ENCODE results near the gene USP44.
"Not testable (repeated sequence)": the region's sequence is repeated elsewhere in the genome, so short reads cannot be mapped to it uniquely, and the experiment has no call there.

The USP44 gene

DNA sequence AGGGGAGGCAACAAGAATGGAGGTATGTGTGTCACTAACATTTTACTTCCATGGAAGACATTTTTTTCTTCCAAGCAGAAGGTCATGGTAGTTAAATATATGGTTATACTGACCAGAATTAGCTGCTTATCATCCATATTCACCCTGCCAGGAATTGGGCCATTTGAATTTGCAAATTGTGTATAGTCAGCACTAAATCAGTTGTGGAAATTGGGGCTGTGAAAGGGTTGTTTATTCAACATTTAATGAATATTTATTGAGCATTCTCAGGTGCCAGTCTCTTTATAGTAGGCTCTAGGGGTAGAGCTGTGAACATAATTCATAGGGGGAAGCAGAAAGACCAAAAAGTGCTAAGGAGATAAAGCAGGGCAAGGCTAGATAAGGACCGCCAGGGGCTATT lies 39.3 kb downstream of the USP44 start:
- in situ Hi-C loops (cut with MboI; ENCODE audit: low sequenced_read_pairs), result no loop called here

DNA sequence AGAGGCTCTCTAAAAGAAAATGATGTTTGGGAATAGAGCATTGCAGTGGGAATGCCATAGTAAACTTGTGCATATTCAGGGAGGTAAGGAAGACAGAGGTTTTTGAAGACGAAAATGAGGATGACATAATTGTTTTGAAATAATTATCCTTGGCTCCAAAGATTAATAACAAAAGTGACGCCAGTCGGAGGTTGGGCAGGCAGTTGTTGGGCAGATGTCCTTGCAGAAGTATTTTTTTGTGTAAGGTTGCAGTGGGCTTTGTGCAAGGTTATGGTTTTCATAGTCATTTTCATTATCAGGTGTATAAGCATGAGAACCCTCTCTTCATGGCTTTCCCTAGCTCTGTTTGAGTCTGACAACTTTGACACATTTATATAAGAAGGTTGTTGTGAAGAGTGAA lies 42.0 kb downstream of the USP44 start:
- in situ Hi-C loops (cut with MboI; ENCODE audit: low sequenced_read_pairs), result no loop called here

DNA sequence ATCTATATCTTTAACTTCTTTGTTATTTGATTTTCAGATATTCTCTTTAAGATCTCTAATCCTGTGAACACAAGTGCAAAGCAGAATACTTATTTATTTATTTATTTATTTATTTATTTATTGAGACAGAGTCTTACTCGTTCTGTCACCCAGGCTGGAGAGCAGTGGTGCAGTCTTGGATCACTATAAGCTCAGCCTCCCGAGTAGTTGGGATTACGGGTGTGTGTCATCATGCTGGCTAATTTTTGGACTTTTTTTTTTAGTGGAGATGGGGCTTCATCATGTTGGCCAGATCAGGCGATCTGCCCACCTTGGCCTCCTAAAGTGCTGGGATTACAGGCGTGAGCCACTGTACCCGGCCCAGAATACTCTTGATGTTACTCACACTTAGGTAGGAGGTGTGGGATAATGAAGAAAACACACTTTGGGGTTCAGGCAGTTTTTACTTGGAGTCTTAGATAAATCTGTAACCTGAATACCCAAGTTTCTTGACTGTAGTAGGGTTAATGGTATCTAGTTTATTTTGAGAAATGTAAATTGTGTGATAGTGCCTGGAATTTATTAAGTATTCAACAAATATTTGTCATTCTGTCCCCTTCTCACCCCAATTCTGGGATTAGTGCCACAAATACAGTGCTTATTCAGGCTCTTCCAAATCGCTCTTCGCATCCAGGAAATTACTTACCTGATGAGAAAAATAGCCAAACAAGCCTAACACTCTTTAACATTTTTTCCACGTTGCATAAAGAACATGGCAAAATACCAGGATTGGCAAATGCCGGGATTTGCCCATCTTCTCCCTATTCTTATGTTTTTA lies 44.4 kb downstream of the USP44 start:
- in situ Hi-C loops (cut with MboI; ENCODE audit: low sequenced_read_pairs), result no loop called here

DNA sequence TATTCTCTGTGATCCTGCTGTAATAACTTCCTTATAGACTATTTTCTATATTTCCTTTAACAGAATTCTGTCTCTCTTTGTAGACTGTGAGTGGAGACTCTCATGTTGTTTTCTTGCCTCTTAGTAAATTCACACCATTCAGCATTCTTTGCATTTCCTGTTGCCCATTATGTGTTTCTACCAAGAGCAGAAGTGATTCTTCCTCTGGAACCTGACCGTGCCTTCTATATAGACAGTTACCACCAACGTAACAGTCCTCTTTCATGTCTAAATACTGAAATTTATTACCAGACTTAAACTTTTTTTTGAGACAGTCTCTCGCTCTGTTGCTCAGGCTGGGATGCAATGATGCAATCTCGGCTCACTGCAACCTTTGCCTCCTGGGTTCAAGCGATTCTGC lies 46.2 kb downstream of the USP44 start:
- in situ Hi-C loops (cut with MboI; ENCODE audit: low sequenced_read_pairs), result no loop called here

- in situ Hi-C loops (cut with MboI; ENCODE audit: low sequenced_read_pairs), result no loop called here
Observed at GRCh38 chr12:95504140-95504539, 47.1 kb downstream of the USP44 start.

- in situ Hi-C loops (cut with MboI; ENCODE audit: low sequenced_read_pairs), result no loop called here
Observed at GRCh38 chr12:95499772-95500171, 51.5 kb downstream of the USP44 start.

- in situ Hi-C loops (cut with MboI; ENCODE audit: low sequenced_read_pairs), result no loop called here
Observed at GRCh38 chr12:95498968-95499367, 52.3 kb downstream of the USP44 start.

DNA sequence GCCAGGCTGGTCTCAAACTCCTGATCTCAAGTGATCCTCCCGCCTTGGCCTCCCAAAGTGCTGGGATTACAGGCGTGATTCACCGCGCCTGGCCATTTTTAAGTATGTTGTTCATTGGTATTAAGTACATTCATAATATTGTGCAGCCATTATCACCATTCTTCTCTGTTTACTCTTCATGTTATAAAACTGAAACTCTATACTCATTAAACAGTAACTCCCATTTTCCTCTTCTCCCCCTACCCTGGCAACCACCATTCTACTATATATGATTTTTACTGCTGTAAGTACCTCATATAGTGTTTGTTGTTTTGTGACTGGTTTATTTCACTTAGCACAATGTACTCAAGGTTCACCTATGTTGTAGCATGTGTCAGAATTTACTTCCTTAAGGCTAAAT lies 54.2 kb downstream of the USP44 start:
- in situ Hi-C loops (cut with MboI; ENCODE audit: low sequenced_read_pairs), result no loop called here

GRCh38 chr12:95495433-95495832 lies 55.8 kb downstream of the USP44 start:
- in situ Hi-C loops (cut with MboI; ENCODE audit: low sequenced_read_pairs), result no loop called here

DNA sequence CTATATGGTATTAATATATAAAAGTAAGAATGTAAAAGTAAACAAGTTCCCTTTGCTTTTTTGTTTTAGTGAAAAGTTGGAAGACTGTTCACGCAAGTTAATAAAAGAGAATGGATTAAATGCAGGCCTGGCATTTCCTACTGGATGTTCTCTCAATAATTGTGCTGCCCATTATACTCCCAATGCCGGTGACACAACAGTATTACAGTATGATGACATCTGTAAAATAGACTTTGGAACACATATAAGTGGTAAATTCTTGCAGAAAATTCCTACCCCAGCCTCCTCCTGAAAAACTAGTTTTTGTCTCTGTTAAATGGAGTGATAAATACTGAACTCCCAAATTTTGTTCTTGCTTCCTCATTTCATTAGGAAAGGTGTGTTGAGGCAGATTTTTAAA lies 56.4 kb downstream of the USP44 start:
- in situ Hi-C loops (cut with MboI; ENCODE audit: low sequenced_read_pairs), result no loop called here

- in situ Hi-C loops (cut with MboI; ENCODE audit: low sequenced_read_pairs), result no loop called here
Observed at GRCh38 chr12:95492462-95492861, 58.8 kb downstream of the USP44 start.

GRCh38 chr12:95487024-95487423 lies 64.3 kb downstream of the USP44 start:
- in situ Hi-C loops (cut with MboI; ENCODE audit: low sequenced_read_pairs), result no loop called here

DNA sequence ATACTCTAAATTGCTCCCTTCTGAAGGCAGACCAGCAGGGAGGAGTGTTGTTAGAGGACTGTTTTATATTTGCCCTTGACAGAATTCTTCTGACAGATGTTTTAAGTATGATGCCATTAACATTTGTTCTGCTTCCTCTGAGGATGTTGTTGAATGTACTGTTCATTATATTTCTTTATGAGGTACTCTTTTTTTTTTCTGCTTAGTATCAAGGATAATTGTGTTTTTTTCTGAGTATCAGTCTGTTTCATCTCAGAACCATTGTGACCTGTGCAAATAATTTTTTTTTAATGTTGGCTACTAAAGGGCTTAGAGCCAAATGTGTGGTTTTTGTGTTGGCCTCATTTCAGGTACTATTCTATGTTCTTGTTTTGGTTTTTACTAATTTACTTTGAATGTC lies 66.8 kb downstream of the USP44 start:
- in situ Hi-C loops (cut with MboI; ENCODE audit: low sequenced_read_pairs), result no loop called here

GRCh38 chr12:95482564-95482963 lies 68.7 kb downstream of the USP44 start:
- in situ Hi-C loops (cut with MboI; ENCODE audit: low sequenced_read_pairs), result not testable (repeated sequence)

GRCh38 chr12:95481888-95482287 lies 69.4 kb downstream of the USP44 start:
- in situ Hi-C loops (cut with MboI; ENCODE audit: low sequenced_read_pairs), result no loop called here

DNA sequence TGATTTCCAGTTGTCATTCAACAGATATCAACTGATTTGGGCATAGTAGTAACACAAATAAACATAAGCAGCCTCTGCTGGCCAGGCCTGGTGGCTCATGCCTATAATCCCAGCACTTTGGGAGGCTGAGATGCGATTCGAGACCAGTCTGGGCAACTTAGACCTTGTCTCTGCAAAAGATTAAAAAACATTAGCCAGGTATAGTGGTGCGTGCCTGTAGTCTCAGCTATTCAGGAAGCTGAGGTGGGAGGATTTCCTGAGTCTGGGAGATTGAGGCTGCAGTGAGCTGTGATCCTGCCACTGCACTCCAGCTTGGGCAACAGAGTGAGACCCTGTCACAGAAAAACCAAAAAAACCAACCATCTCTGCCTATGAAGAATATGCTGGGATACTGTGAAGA lies 70.2 kb downstream of the USP44 start:
- in situ Hi-C loops (cut with MboI; ENCODE audit: low sequenced_read_pairs), result no loop called here

- in situ Hi-C loops (cut with MboI; ENCODE audit: low sequenced_read_pairs), result no loop called here
Observed at GRCh38 chr12:95480230-95480629, 71.0 kb downstream of the USP44 start.

- in situ Hi-C loops (cut with MboI; ENCODE audit: low sequenced_read_pairs), result no loop called here
Observed at GRCh38 chr12:95474660-95474958, 76.7 kb downstream of the USP44 start.

DNA sequence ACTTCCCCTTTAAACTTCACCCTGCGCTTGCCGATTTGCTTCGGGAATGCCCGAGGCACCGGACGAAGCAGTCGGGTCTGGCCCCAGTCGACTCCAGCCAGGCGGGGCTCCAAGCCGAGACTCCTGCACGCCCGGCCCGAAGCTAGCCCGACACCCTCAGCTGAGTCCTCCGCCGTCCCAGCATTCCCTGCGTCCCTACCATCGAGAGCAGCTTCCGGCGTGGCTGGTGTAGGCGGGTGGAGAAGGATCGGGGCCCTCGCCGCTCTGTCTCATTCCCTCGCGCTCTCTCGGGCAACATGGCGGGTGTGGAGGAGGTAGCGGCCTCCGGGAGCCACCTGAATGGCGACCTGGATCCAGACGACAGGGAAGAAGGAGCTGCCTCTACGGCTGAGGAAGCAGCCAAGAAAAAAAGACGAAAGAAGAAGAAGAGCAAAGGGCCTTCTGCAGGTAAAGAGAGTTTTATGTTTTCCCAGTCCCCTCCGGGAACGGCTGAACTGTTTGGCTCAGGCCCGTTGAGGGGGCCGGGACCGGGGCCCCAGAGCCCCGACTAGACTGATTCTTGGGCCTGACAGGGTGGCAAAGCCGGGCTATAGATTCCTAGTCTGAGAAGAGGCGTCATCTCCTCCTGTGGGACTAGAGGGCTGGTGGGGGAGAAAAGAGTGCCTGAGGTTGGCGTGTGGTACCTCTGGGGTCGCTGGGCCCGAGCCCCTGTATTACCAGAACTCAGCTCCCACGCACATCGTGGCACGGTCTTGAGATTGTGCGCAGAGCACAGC lies 77.2 kb downstream of the USP44 start, which contains the start of gene METAP2:
METAP2 (plus strand) TSS at position 269 of the 776 bp plus-strand sequence; CDS start at position 297, 28 bp downstream.
- in situ Hi-C loops (cut with MboI; ENCODE audit: low sequenced_read_pairs), result no loop called here

DNA sequence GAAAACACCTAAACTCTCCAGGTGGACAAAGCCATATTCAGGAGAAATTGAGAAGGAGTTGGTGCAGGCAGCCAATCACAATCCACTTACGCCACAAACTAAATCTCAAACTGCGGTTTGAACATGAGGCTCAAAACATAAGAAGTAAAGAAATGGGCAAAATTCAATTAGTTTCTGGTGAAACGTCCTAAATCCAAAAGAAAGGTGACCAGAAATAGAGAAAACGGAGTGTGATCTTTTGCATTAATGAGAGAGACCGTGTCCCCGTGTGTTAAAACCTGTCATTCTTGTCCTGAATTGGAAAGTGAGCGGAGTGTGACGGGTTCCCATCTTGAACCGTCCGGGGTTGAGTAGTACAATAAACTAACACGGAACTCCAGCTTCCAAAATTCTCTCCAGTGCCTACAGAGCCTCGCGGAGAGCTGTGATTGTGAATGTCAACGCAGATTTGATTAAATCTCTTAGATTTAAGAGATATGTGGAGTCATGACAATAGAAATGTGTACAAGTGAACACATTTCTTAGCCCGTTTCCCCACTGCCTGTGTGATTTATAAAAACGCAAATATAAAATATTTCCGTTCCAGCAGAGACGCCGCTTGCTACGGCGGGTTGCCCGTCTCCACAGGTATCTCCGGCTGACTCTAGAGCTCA lies 77.9 kb downstream of the USP44 start:
- in situ Hi-C loops (cut with MboI; ENCODE audit: low sequenced_read_pairs), result no loop called here

- in situ Hi-C loops (cut with MboI; ENCODE audit: low sequenced_read_pairs), result no loop called here
Observed at GRCh38 chr12:95470300-95470699, 81.0 kb downstream of the USP44 start.
